ENCODE measurements around the gene SMPDL3A. TPM values are rescaled to one million over a fixed set of nuclear protein-coding genes. Genes with fewer than 3 reads are reported as not detected.

SMPDL3A gene
- total and polyA plus RNA-seq, 2 of the 8 experiments (the other 6 are each of a cell fraction or from before 2014, with no cell fraction given) = 3.5 to 3.9 TPM

DNA sequence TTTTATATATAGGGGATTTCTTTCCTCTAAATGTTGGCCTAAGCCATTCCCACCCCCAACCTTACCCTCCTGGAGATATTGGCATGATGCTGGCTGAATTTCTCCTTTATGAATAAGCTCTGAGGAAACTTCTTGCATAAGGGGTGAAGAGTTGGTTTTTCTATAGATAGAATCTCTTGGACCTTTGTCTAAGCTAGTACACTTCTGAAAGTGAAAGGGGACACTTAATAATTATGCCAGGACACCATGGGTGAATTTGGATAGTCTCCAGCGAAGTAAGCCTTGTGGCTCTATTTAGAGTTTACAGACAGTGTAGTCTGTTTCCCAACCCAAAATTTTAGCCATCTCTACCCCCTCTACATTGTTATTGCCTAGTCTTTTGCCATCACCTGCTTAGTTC, 36.6 kb upstream of the SMPDL3A start:
- Histone ChIP-seq H2BK20ac (ENCODE audit: low read length) (no peak overlapping the region), H3K4me3 (ENCODE audit: extremely low read depth in 1 of 4, insufficient read depth in 2 of 4, low read depth in 3 of 4, low read length in 4 of 4) (no peak overlapping the region), H3K27ac (ENCODE audit: low read depth, low read length) (no peak overlapping the region), H3K9me3 (ENCODE audit: insufficient read depth in 2 of 2, low read depth in 1 of 2, low read length in 1 of 2) (peaks cover 3% of the 10 kb centered on the region in 2 experiments; a peak in 1 of 4 replicates), H3K56ac (replicated peaks; ENCODE audit: insufficient read length, low read depth, low read length) (no peak overlapping the region), H3K4me1 (replicated peaks in 1 of 4; ENCODE audit: control insufficient read depth in 3 of 4, insufficient read depth in 4 of 4, low read length in 3 of 4) (peaks cover 0 to 4% (median 1%) of the 10 kb centered on the region in 4 experiments; a peak in 1 of 7 replicates), H4K8ac (ENCODE audit: extremely low read depth, insufficient read depth, low read length) (no peak overlapping the region), H4K5ac (ENCODE audit: insufficient read length, low read depth, low read length) (no peak overlapping the region), H3K79me2 (ENCODE audit: control insufficient read depth in 1 of 2, insufficient read depth in 2 of 2, low read length in 2 of 2) (no peaks in the 10 kb centered on the region), H3K23me2 (ENCODE audit: low read depth, low read length) (no peaks in the 10 kb centered on the region), H2AFZ (ENCODE audit: low read length) (no peak overlapping the region), H2BK15ac (ENCODE audit: low read length) (no peak overlapping the region), H3K79me1 (ENCODE audit: low read depth, low read length) (no peaks in the 10 kb centered on the region), H2AK5ac (ENCODE audit: low read depth, low read length) (no peak overlapping the region), H2BK120ac (replicated peaks; ENCODE audit: low read depth, low read length) (no peak overlapping the region), H3K14ac (ENCODE audit: insufficient read length) (no peak overlapping the region), H2BK5ac (ENCODE audit: low read depth, low read length) (no peak overlapping the region), H3K23ac (ENCODE audit: insufficient read length) (no peak overlapping the region), H2BK12ac (ENCODE audit: low read depth, low read length) (no peak overlapping the region), H4K91ac (replicated peaks; ENCODE audit: insufficient read length, low read length) (no peak overlapping the region), H3K4me2 (ENCODE audit: insufficient read depth in 1 of 2, low read depth in 2 of 2, low read length in 2 of 2) (no peak overlapping the region), H4K20me1 (replicated peaks in 1 of 2; ENCODE audit: control insufficient read depth in 1 of 2, insufficient read depth in 2 of 2, low read length in 2 of 2) (no peaks in the 10 kb centered on the region), H3K27me3 (replicated peaks in 1 of 4; ENCODE audit: control insufficient read depth in 3 of 4, extremely low read depth in 1 of 4, insufficient read depth in 3 of 4, low read length in 3 of 4) (0 out of 7 replicates have a peak, but pooled peaks cover 0 to 1% (median 0%) of the 10 kb centered on the region in 4 experiments), H3K9ac (replicated peaks in 1 of 4; ENCODE audit: extremely low read depth in 1 of 4, low read depth in 3 of 4, low read length in 3 of 4) (no peak overlapping the region), H3K18ac (ENCODE audit: extremely low read depth, low read length) (no peak overlapping the region), H3K4ac (replicated peaks; ENCODE audit: insufficient read length, low read depth, low read length) (no peak overlapping the region), H3K36me3 (ENCODE audit: control insufficient read depth in 2 of 4, insufficient read depth in 4 of 4, low read length in 3 of 4) (no peaks in the 10 kb centered on the region)
- no peak for DNase-seq (ENCODE audit: low read depth in 1 of 2, low spot score in 2 of 2)
- no peak for FAIRE-seq
- WGBS, 2 experiments (ENCODE audit: extremely low coverage in 1 of 2, insufficient coverage in 1 of 2, insufficient read length in 1 of 2, insufficient replicate concordance in 2 of 2, low coverage in 1 of 2, low lambda C conversion rate in 2 of 2, missing lambda C conversion rate in 1 of 2) = 57% methylated on average over 1 of the region's 1 CpG; no CpG with 5 or more reads in 1 of the 2 experiments
- ChIA-PET POLR2A (ENCODE audit: partially characterized antibody) (no interaction called here), CTCF (ENCODE audit: partially characterized antibody) (interaction anchor here (0.7 to 3.8 kb wide), 5 partner anchors 8 to 86 kb away, joined by 3 to 20 read pairs (median 3); no protein-coding TSS in a partner anchor)
- TF ChIP-seq SIRT6 (IDR thresholded peaks at IDR 0.05; ENCODE audit: low read length) (no peak), EZH2 (IDR thresholded peaks at IDR 0.05; ENCODE audit: low read depth, low read length, severe bottlenecking) (no peak), CBX5 (IDR thresholded peaks at IDR 0.05; ENCODE audit: low read depth, low read length) (no peak), ZNF274 (IDR thresholded peaks at IDR 0.05; ENCODE audit: borderline replicate concordance, extremely low read depth, low read length) (no peak), USF2 (IDR thresholded peaks at IDR 0.05; ENCODE audit: low read length) (no peak)

Measured in H1 (cell line).